Natural killer cell treated with Interleukin-12 subunit alpha and Interleukin-12 subunit beta and Interleukin-15 and Interleukin-18, amount 100 ng/mL, for 72 hours (primary cell): ENCODE results near the gene MCM10. TPM values are rescaled to one million over a fixed set of nuclear protein-coding genes. Genes with fewer than 3 reads are reported as not detected.

Experiments used
- ATAC-seq, 2 donors: fragments of 150-1000 bp; cut with Tn5 transposase in 1 of 2; sonication (Bioruptor Pico), chemical (Tn5 transposase) in 1 of 2; 2 replicates each; pipeline ENCODE4 v1.10.0; 2021
- DNase-seq: peaks from one replicate; pipeline ENCODE4 v3.0.0; 2022; ENCODE audit warnings: low spot score
- H3K27ac Mint-ChIP-seq, 2 donors: 1 replicate in 1 of 2; 2 replicates in 1 of 2; pipeline ENCODE4 v1.8.0; 2022; ENCODE audit warnings: mixed read lengths in 2 of 2, mild to moderate bottlenecking in 1 of 2, moderate library complexity in 1 of 2
- H3K27me3 Mint-ChIP-seq, 2 donors: 1 replicate in 1 of 2; 2 replicates in 1 of 2; pipeline ENCODE4 v1.8.0; 2022; ENCODE audit warnings: mixed read lengths in 2 of 2
- H3K36me3 Mint-ChIP-seq: one replicate; pipeline ENCODE4 v1.8.0; 2022; ENCODE audit warnings: mixed read lengths
- H3K4me1 Mint-ChIP-seq, 2 donors: 1 replicate in 1 of 2; 2 replicates in 1 of 2; pipeline ENCODE4 v1.8.0; 2022; ENCODE audit warnings: low read depth in 2 of 2, mixed read lengths in 2 of 2, mild to moderate bottlenecking in 1 of 2
- H3K4me3 Mint-ChIP-seq: one replicate; pipeline ENCODE4 v1.8.0; 2022; ENCODE audit warnings: mixed read lengths
- H3K9me3 Mint-ChIP-seq: 2 replicates; pipeline ENCODE4 v1.8.0; 2022; ENCODE audit warnings: mixed read lengths
- total RNA-seq, 2 donors: library from RNA; stranded (reverse); gene quantifications; one replicate each; pipeline ENCODE4 v1.2.3, GENCODE V29; 2022

Gene MCM10
- total RNA-seq, 2 donors from 2014 or later: 40.0 to 120 TPM

GRCh38 chr10:13184276-13184675 lies 22.9 kb downstream of the MCM10 start:
- Mint-ChIP-seq H3K4me3 (no peak overlapping the region), H3K9me3 (no peaks in the 10 kb centered on the region), H3K4me1 (no peaks in the 10 kb centered on the region), H3K36me3 (peaks cover 16% of the 10 kb centered on the region), H3K27ac (no peak overlapping the region), H3K27me3 (no peaks in the 10 kb centered on the region)
- ATAC-seq (no peak), DNase-seq (no peak)

- Mint-ChIP-seq H3K9me3 (no peaks in the 10 kb centered on the region), H3K27me3 (no peaks in the 10 kb centered on the region), H3K27ac (no peak overlapping the region), H3K4me3 (no peak overlapping the region), H3K36me3 (peaks cover 16% of the 10 kb centered on the region), H3K4me1 (no peaks in the 10 kb centered on the region)
- ATAC-seq (peak in 1 of 2 donors; percentile 24), DNase-seq (no peak)
These were observed 23.6 kb downstream of the MCM10 start for GRCh38 chr10:13184730-13185514.

GRCh38 chr10:13187135-13187534 lies 25.8 kb downstream of the MCM10 start:
- DNase-seq: no peak
- no peak for ATAC-seq
- H3K9me3 Mint-ChIP-seq: no peaks in the 10 kb centered on the region
- H3K4me3 Mint-ChIP-seq: no peak overlapping the region
- H3K27ac Mint-ChIP-seq: no peak overlapping the region
- no peaks in the 10 kb centered on the region for H3K27me3 Mint-ChIP-seq
- no peaks in the 10 kb centered on the region for H3K4me1 Mint-ChIP-seq
- peaks cover 16% of the 10 kb centered on the region for H3K36me3 Mint-ChIP-seq

GRCh38 chr10:13188593-13188992 lies 27.2 kb downstream of the MCM10 start:
- Mint-ChIP-seq H3K9me3 (no peaks in the 10 kb centered on the region), H3K4me1 (no peaks in the 10 kb centered on the region), H3K27me3 (no peaks in the 10 kb centered on the region), H3K36me3 (peaks cover 19% of the 10 kb centered on the region), H3K27ac (no peak overlapping the region), H3K4me3 (no peak overlapping the region)
- DNase-seq (no peak), ATAC-seq (no peak)

- Mint-ChIP-seq H3K27me3 (no peaks in the 10 kb centered on the region), H3K4me1 (no peaks in the 10 kb centered on the region), H3K27ac (no peak overlapping the region), H3K36me3 (peaks cover 18% of the 10 kb centered on the region), H3K9me3 (no peaks in the 10 kb centered on the region), H3K4me3 (no peak overlapping the region)
- ATAC-seq (no peak), DNase-seq (no peak)
These were observed 28.6 kb downstream of the MCM10 start for GRCh38 chr10:13189961-13190360.

GRCh38 chr10:13190816-13191215 lies 29.5 kb downstream of the MCM10 start:
- Mint-ChIP-seq H3K27ac (no peak overlapping the region), H3K4me1 (no peaks in the 10 kb centered on the region), H3K9me3 (no peaks in the 10 kb centered on the region), H3K4me3 (no peak overlapping the region), H3K27me3 (no peaks in the 10 kb centered on the region), H3K36me3 (peaks cover 17% of the 10 kb centered on the region)
- no peak for DNase-seq
- ATAC-seq: no peak

- Mint-ChIP-seq H3K36me3 (peaks cover 12% of the 10 kb centered on the region), H3K27me3 (no peaks in the 10 kb centered on the region), H3K27ac (no peak overlapping the region), H3K4me3 (no peak overlapping the region), H3K4me1 (no peaks in the 10 kb centered on the region), H3K9me3 (no peaks in the 10 kb centered on the region)
- DNase-seq (no peak), ATAC-seq (no peak)
These were observed 30.0 kb downstream of the MCM10 start for GRCh38 chr10:13191362-13191761.

GRCh38 chr10:13193637-13194036 lies 32.3 kb downstream of the MCM10 start:
- Mint-ChIP-seq H3K9me3 (no peaks in the 10 kb centered on the region), H3K27ac (no peak overlapping the region), H3K36me3 (peaks cover 5% of the 10 kb centered on the region), H3K27me3 (no peaks in the 10 kb centered on the region), H3K4me1 (no peaks in the 10 kb centered on the region), H3K4me3 (no peak overlapping the region)
- ATAC-seq: no peak
- DNase-seq: no peak

GRCh38 chr10:13195016-13195415 lies 33.7 kb downstream of the MCM10 start:
- no peak overlapping the region for H3K27ac Mint-ChIP-seq
- H3K27me3 Mint-ChIP-seq: no peaks in the 10 kb centered on the region
- ATAC-seq (no peak), DNase-seq (no peak)
- H3K9me3 Mint-ChIP-seq: no peaks in the 10 kb centered on the region
- H3K36me3 Mint-ChIP-seq: peaks cover 5% of the 10 kb centered on the region
- H3K4me3 Mint-ChIP-seq: no peak overlapping the region
- H3K4me1 Mint-ChIP-seq: no peaks in the 10 kb centered on the region

GRCh38 chr10:13201132-13201531 lies 39.8 kb downstream of the MCM10 start:
- no peaks in the 10 kb centered on the region for H3K27me3 Mint-ChIP-seq
- H3K9me3 Mint-ChIP-seq: no peaks in the 10 kb centered on the region
- DNase-seq (no peak), ATAC-seq (no peak)
- H3K4me3 Mint-ChIP-seq: no peak overlapping the region
- peaks cover 11% of the 10 kb centered on the region for H3K36me3 Mint-ChIP-seq
- no peak overlapping the region for H3K27ac Mint-ChIP-seq
- no peaks in the 10 kb centered on the region for H3K4me1 Mint-ChIP-seq

- no peak overlapping the region for H3K27ac Mint-ChIP-seq
- H3K9me3 Mint-ChIP-seq: no peaks in the 10 kb centered on the region
- peaks cover 10% of the 10 kb centered on the region for H3K36me3 Mint-ChIP-seq
- H3K4me3 Mint-ChIP-seq: no peak overlapping the region
- H3K4me1 Mint-ChIP-seq: no peaks in the 10 kb centered on the region
- no peak for ATAC-seq
- no peak for DNase-seq
- no peaks in the 10 kb centered on the region for H3K27me3 Mint-ChIP-seq
These were observed 44.7 kb downstream of the MCM10 start for GRCh38 chr10:13206091-13206490.

- Mint-ChIP-seq H3K9me3 (no peaks in the 10 kb centered on the region), H3K4me3 (no peak overlapping the region), H3K27me3 (no peaks in the 10 kb centered on the region), H3K4me1 (no peaks in the 10 kb centered on the region), H3K27ac (no peak overlapping the region), H3K36me3 (peaks cover 6% of the 10 kb centered on the region)
- DNase-seq (no peak), ATAC-seq (no peak)
These were observed 45.4 kb downstream of the MCM10 start for GRCh38 chr10:13206546-13207443.

- no peak for DNase-seq
- ATAC-seq: no peak
- Mint-ChIP-seq H3K4me3 (no peak overlapping the region), H3K4me1 (no peaks in the 10 kb centered on the region), H3K27ac (no peak overlapping the region), H3K27me3 (no peaks in the 10 kb centered on the region), H3K9me3 (no peaks in the 10 kb centered on the region), H3K36me3 (no peaks in the 10 kb centered on the region)
These were observed 51.8 kb downstream of the MCM10 start for GRCh38 chr10:13213163-13213562.

GRCh38 chr10:13218878-13219277 lies 57.5 kb downstream of the MCM10 start:
- no peaks in the 10 kb centered on the region for H3K27me3 Mint-ChIP-seq
- no peaks in the 10 kb centered on the region for H3K9me3 Mint-ChIP-seq
- H3K36me3 Mint-ChIP-seq: no peaks in the 10 kb centered on the region
- H3K4me3 Mint-ChIP-seq: no peak overlapping the region
- ATAC-seq (no peak), DNase-seq (no peak)
- H3K4me1 Mint-ChIP-seq: no peaks in the 10 kb centered on the region
- H3K27ac Mint-ChIP-seq: no peak overlapping the region
